RWPE1 (cell line): ENCODE measurements around the gene RASA3.

Source experiments
- CTCF ChIA-PET: fragments of 350-600 bp; sonication (Branson Sonifier 250); formaldehyde crosslinking; extraction: SDS; loops from one replicate; lab custom pipeline; 2021; lab: Yijun Ruan, JAX
- POLR2A ChIA-PET: fragments of 400-600 bp; formaldehyde crosslinking; extraction: SDS; loops from one replicate; lab custom pipeline; 2020; ENCODE audit warnings: antibody characterized with exemption; ENCODE audit not compliant: low non-redundant PET; lab: Yijun Ruan, JAX
- DNase-seq: peaks from one replicate; pipeline ENCODE4 v3.0.0; 2012; ENCODE audit warnings: low spot score
- H3K27ac ChIP-seq: fragments of 450-650 bp; 2 replicates; pipeline ENCODE4 v1.5.1; 2017
- CTCF ChIP-seq: fragments of 450-650 bp; conservative IDR thresholded peaks from 2 replicates; pipeline ENCODE4 v1.5.1; 2017; ENCODE audit warnings: low read depth, mild to moderate bottlenecking

RASA3 gene

GRCh38 chr13:113945857-113946408 lies 186.5 kb downstream of the RASA3 start:
- H3K27ac ChIP-seq: no peak overlapping the region
- TF ChIP-seq CTCF: no peak
- no peak for DNase-seq
- ChIA-PET CTCF (interaction anchor here (0.6 to 2.4 kb wide), 6 partner anchors 8 to 280 kb away, joined by 3 to 11 read pairs (median 6); partner anchors contain the start of gene GAS6), POLR2A (no interaction called here)

GRCh38 chr13:113943821-113944565 lies 188.4 kb downstream of the RASA3 start:
- CTCF ChIA-PET: no interaction called here
- no peak for TF ChIP-seq CTCF
- H3K27ac ChIP-seq: no peak overlapping the region
- POLR2A ChIA-PET: no interaction called here
- DNase-seq: no peak

DNA sequence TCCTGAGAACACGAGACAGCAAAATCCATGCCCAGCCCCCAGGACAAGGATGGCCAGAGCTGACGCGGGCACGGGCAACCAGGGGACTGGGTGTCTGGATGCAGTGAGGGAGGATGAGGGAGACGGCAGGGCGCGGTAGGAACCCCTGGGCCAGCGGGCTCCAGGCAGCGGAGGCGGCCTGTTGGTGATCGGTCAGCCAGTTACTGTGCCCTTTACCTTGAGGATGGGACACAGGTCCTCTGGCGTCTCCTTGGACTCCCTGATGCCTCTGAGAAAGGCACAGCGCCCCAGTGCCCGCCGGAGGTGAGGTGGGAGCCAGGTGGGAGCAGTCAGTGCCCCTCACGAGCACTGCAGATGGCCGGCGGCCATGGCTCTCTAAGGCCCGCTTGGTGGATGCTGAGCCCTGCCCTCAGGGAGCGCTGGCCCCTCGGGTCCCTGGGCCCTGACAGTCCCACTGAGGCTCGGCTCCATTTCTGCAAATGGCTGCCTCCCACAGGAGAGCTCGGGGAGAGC lies 189.8 kb downstream of the RASA3 start:
- no peak for TF ChIP-seq CTCF
- DNase-seq: no peak
- H3K27ac ChIP-seq: no peak overlapping the region
- ChIA-PET POLR2A (no interaction called here), CTCF (interaction anchor here (0.7 kb wide), 1 partner anchor 185 kb away, joined by 3 read pairs; no protein-coding TSS in a partner anchor)

- no peak for TF ChIP-seq CTCF
- ChIA-PET CTCF (no interaction called here), POLR2A (no interaction called here)
- H3K27ac ChIP-seq: peak overlapping the region; percentile 28
- peak; percentile 34 for DNase-seq
Measured at GRCh38 chr13:113941571-113942191, 190.7 kb downstream of the RASA3 start.

DNA sequence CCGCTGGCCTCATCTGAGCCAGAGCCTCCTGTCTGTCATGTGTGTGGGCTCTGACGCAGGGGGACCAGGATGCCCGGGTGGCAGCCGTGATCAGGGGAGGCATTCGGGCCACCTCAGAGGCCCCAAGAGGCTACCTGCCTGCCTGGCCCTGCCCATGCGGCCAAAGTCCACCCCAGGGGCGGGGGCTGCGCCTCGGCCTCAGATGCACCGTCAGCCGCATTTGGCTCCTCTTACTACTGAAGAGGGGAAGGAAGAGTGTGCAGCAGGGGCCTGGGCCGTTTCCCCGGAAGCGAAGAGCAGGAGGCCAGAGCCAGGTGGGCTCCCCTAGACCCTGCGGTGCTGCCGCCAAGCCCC lies 192.5 kb downstream of the RASA3 start:
- DNase-seq: no peak
- ChIA-PET POLR2A (no interaction called here), CTCF (no interaction called here)
- no peak overlapping the region for H3K27ac ChIP-seq
- no peak for TF ChIP-seq CTCF
